GM18868 (cell line): ENCODE measurements around the gene LRFN2.
A peak's percentile ranks its signal among the peaks of the same experiment; 100 is the strongest.

Experiments
- ATAC-seq: cut with Tn5 transposase; IDR thresholded peaks from one replicate; pipeline ENCODE4 v1.9.1; 2021; ENCODE audit warnings: mild to moderate bottlenecking, moderate library complexity; ENCODE audit not compliant: unreplicated experiment

LRFN2 gene

DNA sequence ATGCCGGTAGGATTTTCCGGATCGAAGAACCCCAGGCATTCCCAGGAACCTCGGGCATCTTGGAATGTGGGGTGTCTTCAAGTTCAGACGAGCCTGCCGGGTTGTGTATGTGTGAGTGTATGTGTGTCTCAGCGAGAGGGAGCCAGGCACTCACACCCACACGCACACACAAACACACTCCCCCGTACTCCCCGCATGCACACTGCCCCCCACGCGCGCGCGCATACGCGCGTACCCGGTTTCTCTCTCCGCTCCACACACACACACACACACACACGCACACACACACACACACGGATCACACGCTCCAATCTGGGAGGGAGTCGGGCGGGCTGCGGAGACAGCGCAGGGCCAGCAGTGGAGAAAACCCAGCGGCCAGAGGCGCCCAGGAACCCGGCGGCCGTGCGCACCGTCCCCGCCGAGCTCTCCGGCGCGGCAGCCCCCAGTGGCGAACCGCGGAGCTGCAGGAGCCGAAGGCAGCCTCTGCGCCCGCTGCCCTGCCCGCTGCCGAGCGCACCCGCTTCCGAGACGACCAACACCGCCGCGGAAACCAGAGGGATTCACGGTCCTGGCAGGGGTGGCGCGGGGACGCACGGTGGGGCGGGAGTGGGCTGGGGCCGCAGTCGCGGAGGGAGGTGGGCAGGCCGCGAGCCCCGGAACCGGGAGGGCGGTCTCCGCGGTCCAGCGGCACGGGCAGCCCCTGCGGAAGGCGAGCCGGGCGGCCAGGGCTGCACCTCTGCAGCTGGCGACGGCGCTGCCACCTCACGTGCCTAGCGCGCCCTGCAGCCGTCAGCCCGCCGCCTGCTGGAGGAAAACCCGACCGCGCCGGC lies at the start of gene LRFN2:
LRFN2 (minus strand) TSS at position 125 of the 830 bp plus-strand sequence.
- ATAC-seq = peak; percentile 92

DNA sequence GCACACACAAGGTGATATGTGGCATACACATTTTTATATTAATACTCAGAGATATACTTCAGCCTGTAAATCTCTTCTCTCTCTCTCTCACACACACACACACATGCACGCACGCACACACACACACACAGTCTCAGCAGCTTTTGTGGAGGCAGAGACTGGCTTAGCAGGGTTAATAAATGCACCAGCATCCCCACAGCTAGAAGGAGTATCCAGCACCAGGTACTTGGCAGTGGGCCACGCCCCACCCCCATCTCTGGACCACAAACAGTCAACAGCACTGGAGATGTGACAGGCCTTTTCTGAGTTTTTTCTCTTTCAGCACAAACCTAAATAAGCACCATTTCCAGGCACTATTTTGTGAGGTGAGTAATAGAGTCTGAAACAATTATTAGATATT lies 47.3 kb upstream of the LRFN2 start:
- ATAC-seq = no peak

DNA sequence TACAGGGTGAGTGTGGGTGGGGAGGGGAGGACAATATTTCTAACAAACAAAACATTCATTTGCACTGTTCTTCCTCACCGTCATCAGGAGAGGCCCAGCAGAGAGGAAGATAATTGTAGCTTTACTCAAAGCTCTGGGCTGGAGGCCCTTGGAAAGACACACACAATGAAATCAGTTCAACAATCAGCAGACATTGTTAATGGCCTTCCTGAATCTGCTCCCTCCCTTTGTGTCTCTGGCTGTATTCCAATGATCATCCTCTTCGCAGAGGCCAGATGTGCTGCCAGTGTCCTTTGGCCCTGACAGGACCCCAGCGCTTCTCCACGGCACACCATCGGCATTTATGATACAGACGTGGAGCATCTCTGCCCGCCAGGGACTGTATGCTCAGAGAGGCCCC lies 44.6 kb upstream of the LRFN2 start:
- no peak for ATAC-seq

DNA sequence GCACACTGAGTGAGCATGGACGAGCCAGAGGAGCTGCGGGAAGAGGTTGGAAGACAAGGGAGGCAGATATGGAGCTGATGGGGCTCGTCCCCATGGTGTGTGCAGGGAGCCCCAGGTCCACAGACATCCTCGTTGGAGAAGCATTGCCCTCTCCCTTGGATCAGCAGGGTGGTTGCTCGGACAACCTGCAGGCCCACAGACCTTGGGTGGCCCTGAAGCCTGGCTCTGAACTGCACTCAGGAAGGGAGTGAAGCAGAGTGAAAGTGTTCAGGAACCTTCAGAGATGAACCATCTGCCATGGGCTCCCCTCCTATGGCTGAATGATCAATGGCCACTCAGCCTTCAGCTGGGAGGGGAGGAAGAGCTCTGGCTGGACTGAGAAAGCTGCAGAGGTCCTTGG lies 43.3 kb upstream of the LRFN2 start:
- ATAC-seq = no peak

DNA sequence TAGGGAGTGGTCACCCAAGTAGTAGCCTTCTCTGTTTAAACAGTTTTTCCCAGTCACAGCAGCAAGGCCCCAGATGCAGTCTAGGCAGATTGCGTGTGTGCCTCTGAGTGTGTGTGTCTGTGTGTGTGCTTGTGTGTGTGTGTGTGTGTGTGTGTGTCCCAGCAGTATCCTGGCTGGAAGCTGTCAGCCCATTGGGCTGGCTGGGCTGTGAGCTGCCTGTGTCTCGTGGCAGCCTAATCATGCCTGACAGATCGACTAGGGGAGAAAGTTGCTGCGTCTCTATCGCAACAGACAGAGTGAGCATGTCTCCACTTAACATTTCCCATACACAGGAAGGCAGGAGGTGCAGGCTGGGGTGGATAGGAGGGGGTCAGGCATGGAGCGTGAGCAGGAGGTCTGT lies 42.9 kb upstream of the LRFN2 start:
- no peak for ATAC-seq

DNA sequence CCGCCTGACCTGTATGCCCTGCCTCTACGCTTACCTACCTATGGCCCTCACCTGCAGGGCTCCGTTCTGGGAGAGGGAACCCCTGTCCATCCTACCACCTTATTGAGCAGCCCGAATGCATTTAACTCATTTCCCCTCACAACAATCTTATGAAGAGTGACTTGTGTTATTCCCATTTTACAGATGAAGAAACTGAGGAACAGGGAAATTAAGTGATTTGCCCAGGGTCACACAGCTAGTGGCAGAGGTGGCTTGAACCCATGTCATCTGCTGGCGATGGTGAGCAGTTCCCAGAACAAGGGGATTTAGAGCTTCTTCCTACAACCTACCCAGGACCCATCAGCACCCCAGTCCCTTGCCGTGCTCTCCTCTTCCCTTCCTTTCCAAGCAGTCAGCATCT lies 42.3 kb upstream of the LRFN2 start:
- ATAC-seq = no peak

DNA sequence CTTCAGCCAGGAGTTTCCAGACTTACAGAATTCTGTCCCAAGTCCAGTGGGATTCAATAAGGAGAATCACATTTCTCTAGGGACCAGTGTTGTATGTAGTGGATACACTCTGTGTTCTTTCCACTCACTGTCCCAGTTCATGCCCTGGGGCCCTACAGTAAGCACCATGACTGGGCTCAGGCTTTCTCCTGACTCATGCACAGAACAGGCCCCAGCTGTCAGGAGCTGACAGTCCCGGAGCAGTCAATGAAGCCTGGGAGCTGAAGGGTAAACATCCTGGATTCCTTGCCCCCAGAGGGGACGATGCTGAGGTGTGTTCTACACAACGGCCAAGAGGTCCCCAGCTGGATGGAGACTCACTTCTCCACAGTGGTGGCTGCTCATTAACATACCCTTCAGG lies 40.2 kb upstream of the LRFN2 start:
- no peak for ATAC-seq

DNA sequence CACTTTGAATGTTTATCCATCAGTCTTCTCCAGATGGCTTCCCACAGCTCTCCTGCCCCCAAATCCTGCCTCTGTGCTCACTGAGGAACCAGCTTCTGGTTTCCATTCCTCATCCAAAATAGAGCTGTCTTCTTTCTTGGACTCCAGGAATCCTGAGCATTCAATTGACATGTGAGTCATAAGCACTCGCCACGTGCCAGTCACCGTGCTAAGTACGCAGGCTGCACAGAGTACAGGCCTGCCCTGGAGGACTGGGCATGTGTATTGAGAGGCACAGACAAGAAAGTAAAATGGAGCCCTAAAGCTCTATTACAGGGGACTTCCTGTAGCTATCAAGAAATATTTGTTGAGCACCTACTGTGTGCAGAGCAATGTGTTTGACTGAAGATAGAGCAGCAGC lies 39.7 kb upstream of the LRFN2 start:
- ATAC-seq = no peak

DNA sequence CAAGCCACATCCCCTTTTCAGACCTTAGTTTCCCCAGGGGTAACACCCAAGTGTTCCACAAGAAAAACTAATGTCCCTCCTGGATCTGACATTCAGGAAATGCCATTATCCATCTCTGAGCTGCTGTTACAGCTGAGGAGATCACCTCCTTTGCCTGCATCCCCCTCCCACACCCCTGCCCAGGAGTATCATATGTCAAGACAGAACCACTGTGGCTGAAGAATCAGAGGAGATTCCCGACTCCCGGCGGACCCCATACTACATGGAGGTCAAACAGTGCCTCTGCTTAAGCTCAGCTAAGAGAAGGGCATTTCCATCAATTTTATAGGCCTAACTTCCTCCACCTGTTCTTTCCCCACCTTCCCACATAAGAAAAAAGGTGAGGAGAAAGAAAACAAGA lies 36.8 kb upstream of the LRFN2 start:
- ATAC-seq = no peak

DNA sequence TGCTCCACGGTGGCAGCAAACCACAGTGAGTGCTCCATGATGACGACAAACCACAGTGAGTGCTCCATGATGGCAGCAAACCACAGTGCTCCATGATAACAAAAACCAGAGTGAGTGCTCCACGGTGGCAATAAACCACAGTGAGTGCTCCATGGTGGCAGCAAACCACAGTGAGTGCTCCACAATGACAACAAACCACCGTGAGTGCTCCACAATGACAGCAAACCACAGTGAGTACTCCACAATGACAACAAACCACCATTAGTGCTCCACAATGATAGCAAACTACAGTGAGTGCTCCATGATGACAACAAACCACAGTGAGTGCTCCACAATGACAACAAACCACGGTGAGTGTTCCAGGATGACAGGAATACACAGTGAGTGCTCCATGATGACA lies 36.0 kb upstream of the LRFN2 start:
- no peak for ATAC-seq

DNA sequence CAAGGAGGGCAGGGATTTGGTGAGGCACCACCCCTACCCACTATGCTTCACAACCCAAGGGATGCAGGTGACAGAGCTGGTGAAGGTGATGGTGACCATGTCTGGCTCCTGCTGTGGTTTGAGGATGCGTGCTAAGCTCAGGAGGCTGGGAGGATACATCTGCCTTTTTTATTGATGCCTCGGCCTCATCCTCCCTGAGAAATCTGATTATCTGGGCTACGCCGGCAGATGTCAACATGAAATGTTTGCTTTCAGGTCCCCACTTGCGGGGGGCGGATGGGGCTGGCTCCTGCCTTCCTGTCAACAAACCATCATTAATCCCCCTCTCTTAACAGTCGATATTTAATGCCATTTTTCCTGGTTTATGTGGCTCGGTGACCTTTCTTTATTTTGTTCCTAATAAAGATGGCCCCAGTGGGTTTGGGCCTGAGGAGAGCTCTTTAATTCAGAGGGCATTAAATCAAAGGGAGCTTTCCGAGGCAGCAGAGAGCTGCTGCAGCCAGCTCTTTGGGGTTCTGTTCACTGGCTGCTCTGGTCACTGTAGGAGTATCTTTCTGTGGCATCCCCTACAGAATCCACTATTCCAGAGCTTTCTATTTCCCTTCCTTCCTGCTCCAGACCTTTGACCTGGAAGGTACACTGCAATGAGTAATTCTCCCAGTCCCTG lies 33.5 kb upstream of the LRFN2 start:
- ATAC-seq = no peak

DNA sequence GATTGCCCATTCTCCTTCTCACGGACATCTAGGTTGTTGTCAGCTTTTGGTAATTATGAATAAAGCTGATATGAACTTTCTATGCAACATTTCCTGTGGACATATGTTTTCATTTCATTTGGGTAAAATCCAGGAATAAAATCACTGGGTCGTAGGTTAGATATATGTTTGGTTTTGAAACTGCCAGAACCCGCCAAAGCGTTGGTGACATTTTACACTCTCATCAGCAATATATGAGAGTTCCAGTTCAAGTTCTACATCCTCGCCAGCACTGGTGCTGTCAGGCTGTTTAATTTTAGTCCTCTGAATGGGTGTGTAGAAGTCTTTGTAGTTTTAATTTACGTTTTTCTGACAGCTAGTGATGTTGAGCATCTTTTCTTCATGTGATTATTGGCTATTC lies 27.5 kb upstream of the LRFN2 start:
- no peak for ATAC-seq

DNA sequence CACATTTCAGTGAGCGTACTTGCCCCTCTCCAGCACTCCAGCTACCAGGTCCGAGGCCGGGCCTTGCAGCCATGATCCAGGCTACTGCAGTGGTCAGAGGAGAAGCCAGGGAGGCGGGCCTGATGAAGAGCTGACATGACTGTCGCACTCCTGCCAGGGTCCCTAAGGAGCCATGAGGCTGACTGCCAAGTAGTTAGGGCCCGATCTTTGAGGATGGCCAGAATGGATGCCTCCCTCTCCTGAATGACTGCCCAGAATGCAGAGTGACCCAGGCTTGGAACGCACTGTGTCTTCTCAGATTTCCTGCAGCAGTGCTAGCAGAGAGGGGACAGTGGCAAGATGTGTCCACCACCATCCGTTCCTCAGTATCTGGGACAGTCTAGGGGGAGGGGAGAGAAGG lies 24.7 kb upstream of the LRFN2 start:
- no peak for ATAC-seq

DNA sequence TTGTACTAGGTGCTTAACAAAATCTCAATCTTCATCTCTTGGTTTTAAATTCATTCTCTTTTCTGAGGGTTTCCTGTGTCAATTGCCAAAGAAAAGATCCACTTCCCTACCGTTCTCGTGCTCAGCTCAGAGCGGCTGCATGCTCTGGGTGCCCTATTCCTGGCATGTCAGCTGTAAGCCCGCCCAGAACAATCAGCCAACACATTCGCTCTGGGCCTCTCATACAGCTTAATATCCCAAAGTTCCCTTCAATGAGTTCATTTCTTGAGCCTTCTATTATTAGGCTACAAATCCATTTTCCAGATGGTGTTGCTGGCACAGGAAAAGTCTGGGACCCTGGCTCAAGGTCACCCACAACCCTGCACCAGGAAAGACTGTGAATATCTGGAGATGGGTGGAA lies 24.3 kb upstream of the LRFN2 start:
- no peak for ATAC-seq

DNA sequence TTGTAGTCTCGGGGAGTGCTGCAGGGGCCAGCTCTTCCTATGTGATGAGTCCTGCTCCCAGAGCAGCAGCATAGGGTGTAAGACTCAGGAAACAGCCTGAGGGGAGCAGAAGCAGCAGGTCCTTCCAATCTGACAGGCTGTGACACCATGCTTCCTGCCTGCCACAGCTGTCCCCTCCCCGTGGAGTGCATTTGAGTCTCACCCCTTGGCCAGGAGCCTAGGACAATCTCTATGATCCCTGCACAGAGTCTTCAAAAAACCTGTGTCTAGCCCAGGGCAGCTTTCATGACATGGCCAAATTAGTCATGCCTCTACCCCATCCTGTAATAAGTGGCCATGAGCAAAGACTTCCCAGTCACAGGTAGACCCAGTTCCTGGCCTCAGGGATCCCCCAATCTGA lies 23.1 kb upstream of the LRFN2 start:
- no peak for ATAC-seq

DNA sequence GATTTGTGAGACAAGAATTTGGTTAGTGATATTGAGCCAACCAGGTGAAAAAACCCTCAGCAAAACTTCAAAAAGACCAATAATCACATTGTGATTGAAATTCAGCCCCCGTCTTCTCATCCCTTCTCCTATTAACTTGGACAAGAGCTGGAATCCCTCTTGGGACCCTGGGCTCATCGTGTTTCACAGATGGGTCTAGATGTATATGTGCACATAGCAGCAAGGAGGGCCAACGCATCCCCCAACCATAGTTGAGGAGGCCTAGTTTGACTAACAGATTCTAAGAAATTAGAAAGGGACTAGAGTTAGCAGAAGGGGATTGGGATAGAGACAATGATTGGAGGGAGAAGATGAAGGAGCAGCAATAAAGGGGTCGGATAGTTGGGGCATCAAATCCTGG lies 19.8 kb upstream of the LRFN2 start:
- no peak for ATAC-seq

DNA sequence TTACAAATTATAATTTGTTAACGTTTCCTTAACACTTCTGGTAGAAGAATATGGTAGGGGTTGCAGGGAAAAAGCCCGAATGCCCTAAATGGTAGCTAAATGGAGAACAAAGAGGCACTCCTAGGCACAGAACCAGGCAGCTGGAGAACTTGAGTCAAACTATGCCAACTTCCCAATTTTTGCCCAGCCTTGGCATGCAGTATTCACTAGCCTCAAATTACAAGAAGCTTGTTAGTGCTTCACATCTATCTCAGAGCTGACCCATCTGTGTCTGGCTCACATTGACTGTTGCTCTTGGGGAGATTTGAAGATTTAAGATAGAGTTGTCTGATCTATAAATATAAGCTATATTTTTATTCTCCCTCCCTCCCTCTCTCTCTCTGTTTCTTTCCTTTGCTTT lies 19.4 kb upstream of the LRFN2 start:
- no peak for ATAC-seq

DNA sequence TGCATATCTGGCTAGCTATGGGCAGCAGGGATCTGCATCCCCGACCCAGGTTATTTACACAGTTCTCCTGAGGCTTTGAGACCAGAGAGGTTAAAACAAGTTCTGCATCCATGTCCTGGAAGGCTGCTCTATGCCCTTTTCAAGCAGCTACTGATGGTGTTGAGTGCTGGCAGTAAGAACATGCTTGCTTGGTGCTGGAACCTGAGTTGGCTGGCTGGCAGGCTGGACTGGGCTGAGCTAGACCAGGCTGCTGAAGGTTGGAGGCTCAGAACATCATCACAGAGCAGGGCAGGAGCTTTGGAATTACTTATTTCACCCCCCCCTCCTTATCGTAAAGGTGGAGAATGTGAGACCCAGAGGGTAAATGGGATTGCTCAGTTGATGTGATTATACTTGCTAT lies 16.9 kb upstream of the LRFN2 start:
- no peak for ATAC-seq

DNA sequence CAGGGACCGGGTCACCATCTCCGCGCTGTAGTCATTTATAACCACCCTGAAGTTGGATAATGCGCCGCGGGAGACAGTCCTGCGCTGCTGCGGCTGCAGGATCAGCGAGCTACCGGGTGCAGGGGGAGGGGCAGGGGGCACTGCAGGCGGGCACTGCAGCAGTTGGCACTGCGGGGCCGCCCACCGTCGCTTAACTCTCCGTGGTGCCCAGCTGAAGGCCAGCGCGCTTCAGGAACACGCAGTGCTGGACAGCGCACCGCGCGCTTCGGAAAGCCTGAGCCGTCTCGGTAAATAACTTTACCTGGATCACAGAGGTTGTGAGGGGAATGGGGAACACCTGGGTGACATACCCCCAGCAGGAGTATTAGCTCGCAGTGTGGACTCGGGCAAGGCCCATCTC lies 12.4 kb upstream of the LRFN2 start:
- no peak for ATAC-seq

DNA sequence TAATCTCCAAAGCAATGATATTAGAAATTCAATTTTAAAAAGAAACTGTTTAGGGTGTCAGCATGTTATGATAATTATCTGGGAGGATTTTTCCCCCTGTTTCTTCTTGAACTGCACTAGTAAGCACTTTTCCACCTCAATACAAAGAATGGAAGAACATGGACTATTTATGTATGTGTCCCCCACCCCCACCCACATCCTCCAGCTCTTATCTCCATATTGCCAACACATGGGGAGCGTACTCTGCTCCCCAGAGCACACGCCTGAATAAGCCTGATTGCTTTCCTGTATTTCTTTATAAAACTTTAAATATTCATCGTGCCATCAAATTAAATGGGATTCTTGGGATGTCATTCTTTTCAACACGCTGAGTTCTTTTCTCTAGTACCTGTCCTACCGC lies 11.4 kb upstream of the LRFN2 start:
- no peak for ATAC-seq

DNA sequence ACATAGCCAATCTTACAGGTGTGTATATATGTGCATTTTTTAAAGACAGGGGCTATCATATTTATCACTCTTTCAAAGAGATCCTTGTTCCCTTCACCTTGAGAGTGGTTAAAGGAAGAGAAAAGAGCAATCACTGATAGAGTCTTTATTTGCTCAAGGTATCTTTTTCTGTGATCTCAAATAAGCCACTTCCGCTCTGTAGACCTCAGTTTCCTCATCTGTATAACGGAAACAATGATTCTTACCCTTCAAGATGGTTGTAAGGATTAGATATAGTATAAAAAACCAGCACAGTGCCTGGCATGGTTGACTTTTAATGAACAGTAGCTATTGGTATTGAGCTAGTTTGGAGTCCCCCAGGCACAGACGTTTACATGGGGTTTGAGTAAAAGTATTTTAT lies 10.1 kb upstream of the LRFN2 start:
- ATAC-seq = no peak

DNA sequence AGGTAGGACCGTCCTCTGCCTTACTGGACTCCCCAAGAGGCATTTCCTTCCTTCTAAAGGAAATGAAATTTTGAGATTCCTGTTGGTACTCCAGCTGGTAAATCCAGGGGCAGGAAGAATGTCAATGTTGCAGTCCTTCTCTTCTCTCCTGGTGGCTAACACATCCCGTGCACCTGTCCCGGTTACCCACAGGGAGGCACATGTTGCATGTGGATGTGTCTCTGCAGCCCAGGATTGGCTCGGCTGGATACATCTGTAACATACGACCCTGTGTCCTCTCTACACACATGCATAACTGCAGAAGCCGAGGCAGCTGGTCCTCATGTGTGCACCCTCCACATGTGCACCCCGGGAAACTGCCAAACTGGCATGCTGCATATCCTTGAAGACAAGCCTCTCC lies 1.3 kb upstream of the LRFN2 start:
- ATAC-seq = no peak

DNA sequence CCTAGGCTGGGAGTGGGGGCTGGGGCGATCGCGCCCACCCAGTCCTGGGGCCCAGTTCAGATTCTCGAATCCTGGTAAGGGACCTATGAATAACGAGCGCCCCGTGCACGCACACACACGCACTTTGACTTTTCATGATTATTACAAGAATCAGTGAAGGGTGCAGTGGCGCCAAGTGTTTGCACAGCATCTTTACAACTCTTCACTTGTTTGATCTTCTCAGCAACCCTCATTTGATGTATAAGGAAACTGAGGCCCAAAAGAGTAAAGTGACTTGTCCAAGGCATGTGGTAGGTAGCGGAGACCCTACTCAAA lies 863 bp upstream of the LRFN2 start:
- no peak for ATAC-seq
